Smooth muscle cell (in vitro differentiated cells): ENCODE results near the gene SH3D21. TPM values are rescaled to one million over a fixed set of nuclear protein-coding genes. Genes with fewer than 3 reads are reported as not detected.

Experiments used
- DNase-seq: peaks from one replicate; lab custom pipeline; 2025; ENCODE audit not compliant: unreplicated experiment; lab: John Stamatoyannopoulos, UW
- H2AFZ ChIP-seq: fragments of 200-600 bp; sonication (generic); 2 replicates; pipeline ENCODE4 v1.6.0; 2016; ENCODE audit warnings: antibody characterized with exemption, low read depth, mild to moderate bottlenecking
- H3F3A ChIP-seq: fragments of 200-600 bp; sonication (generic); 2 replicates; pipeline ENCODE4 v1.6.0; 2017; ENCODE audit warnings: antibody characterized with exemption, low read depth
- H3K27ac ChIP-seq: fragments of 200-600 bp; sonication (generic); 2 replicates; pipeline ENCODE4 v1.5.1; 2016; ENCODE audit warnings: low read depth, mild to moderate bottlenecking
- H3K27me3 ChIP-seq: fragments of 200-600 bp; sonication (generic); 2 replicates; pipeline ENCODE4 v1.6.1; 2016; ENCODE audit warnings: low read depth, mild to moderate bottlenecking
- H3K36me3 ChIP-seq: fragments of 200-600 bp; sonication (generic); 2 replicates; pipeline ENCODE4 v1.5.1; 2016; ENCODE audit warnings: low read depth
- H3K4me1 ChIP-seq: fragments of 200-600 bp; sonication (generic); 2 replicates; pipeline ENCODE4 v1.5.1; 2016; ENCODE audit warnings: low read depth
- H3K4me2 ChIP-seq: fragments of 200-600 bp; sonication (generic); 2 replicates; pipeline ENCODE4 v1.6.0; 2016; ENCODE audit warnings: mild to moderate bottlenecking
- H3K4me3 ChIP-seq: fragments of 200-600 bp; sonication (generic); 2 replicates; pipeline ENCODE4 v1.5.1; 2016; ENCODE audit warnings: mild to moderate bottlenecking
- H3K79me2 ChIP-seq: fragments of 200-600 bp; sonication (generic); 2 replicates; pipeline ENCODE4 v1.6.0; 2016; ENCODE audit warnings: low read depth, mild to moderate bottlenecking
- H3K9ac ChIP-seq: fragments of 200-600 bp; sonication (generic); 2 replicates; pipeline ENCODE4 v1.6.0; 2016; ENCODE audit warnings: low read depth
- H3K9me3 ChIP-seq: fragments of 200-600 bp; sonication (generic); replicated peaks from 2 replicates; pipeline ENCODE4 v1.5.1; 2016; ENCODE audit warnings: low read depth
- H4K20me1 ChIP-seq: fragments of 200-600 bp; sonication (generic); 2 replicates; pipeline ENCODE4 v1.6.0; 2016; ENCODE audit warnings: low read depth
- CTCF ChIP-seq: fragments of 200-600 bp; sonication (generic); IDR thresholded peaks from 2 replicates; pipeline ENCODE4 v1.5.1; 2017; ENCODE audit warnings: borderline replicate concordance, mild to moderate bottlenecking, antibody characterized with exemption; ENCODE audit not compliant: insufficient read depth, poor library complexity, severe bottlenecking
- WGBS: methylation state at CpG from one replicate; pipeline ENCODE4 v1.1.7; 2016; ENCODE audit warnings: low lambda C conversion rate; 5-methylcytosine and 5-hydroxymethylcytosine counted together
- polyA plus RNA-seq: library from polyadenylated mRNA; unstranded; fragments of >200 nt; fragmentation: Nextera tagmentation; extraction: Ambion mirVana; gene quantifications from 2 replicates; pipeline ENCODE4 v1.2.1, GENCODE V29; 2016
- total RNA-seq: library from RNA; depleted of rRNA; stranded (reverse); fragments of >200 nt; gene quantifications from 2 replicates; pipeline ENCODE4 v1.2.3, GENCODE V29; 2014

SH3D21 gene
- total and polyA plus RNA-seq, 2 experiments from 2014 or later, result 6.9 to 12.0 TPM

GRCh38 chr1:36366091-36366661 is 60.0 kb downstream of the SH3D21 start:
- Histone ChIP-seq H3K9me3 (no peaks in the 10 kb centered on the region), H3K27ac (peak overlapping the region; percentile 96), H3F3A (peaks cover 18% of the 10 kb centered on the region), H4K20me1 (peaks cover 18% of the 10 kb centered on the region), H3K4me1 (peaks cover 14% of the 10 kb centered on the region), H3K4me2 (peak overlapping the region; percentile 73), H2AFZ (no peak overlapping the region), H3K36me3 (no peaks in the 10 kb centered on the region), H3K79me2 (peaks cover 63% of the 10 kb centered on the region), H3K4me3 (no peak overlapping the region), H3K27me3 (no peaks in the 10 kb centered on the region), H3K9ac (peak overlapping the region; percentile 74)
- TF ChIP-seq CTCF, result no peak
- DNase-seq, result peak; percentile 58
- WGBS, result 33% methylated on average over 18 of the region's 18 CpGs

DNA sequence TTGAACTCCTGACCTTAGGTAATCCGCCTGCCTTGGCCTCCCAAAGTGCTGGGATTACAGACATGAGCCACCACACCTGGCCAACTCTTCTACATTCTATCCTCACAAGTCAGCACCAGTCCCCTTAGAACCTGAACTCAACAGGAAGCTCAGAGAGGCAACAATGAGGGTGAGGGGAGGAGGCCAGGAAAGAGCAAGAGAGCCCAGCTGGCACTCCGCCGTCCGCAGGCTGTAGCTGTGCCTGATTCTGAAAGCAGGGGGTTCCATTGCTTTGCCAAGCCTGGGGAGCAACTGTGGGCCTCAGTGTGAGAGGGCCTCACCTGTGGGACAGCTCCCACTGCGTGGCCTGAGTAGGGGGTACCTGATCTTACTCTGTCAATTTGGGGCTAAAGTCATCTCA is 60.9 kb downstream of the SH3D21 start:
- no peaks in the 10 kb centered on the region for H3K27me3 ChIP-seq

DNA sequence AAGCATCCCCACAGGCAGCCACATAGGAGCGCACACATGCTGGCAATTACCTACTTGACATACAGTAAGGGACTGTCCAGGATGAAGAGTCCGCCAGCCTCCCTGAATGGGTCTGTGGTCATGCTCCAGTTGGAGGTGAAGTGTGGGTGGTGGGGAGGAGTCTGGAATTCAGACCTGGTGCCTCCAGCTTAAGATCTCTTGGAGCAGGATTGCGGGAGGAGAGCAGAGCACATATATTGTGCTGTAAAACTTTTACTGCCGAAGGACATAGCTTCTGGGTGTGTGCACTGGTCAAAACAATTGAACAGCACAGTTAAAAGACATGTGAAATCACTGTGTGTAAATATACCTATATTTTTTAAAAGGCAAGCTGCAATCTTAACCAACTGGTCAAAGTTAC is 61.6 kb downstream of the SH3D21 start:
- Histone ChIP-seq H3F3A (peaks cover 28% of the 10 kb centered on the region), H3K27ac (peak overlapping the region; percentile 96), H3K36me3 (no peaks in the 10 kb centered on the region), H4K20me1 (peaks cover 16% of the 10 kb centered on the region), H3K79me2 (peaks cover 58% of the 10 kb centered on the region), H3K4me1 (peaks cover 19% of the 10 kb centered on the region), H3K9me3 (no peaks in the 10 kb centered on the region), H3K4me2 (peak overlapping the region; percentile 43), H2AFZ (no peak overlapping the region), H3K4me3 (no peak overlapping the region), H3K27me3 (no peaks in the 10 kb centered on the region), H3K9ac (no peak overlapping the region)
- no peak for TF ChIP-seq CTCF
- 41% methylated on average over 4 of the region's 4 CpGs for WGBS
- DNase-seq, result no peak

More for the DNA sequence above, 60.9 kb downstream of the SH3D21 start:
- no peak overlapping the region for H3K4me3 ChIP-seq
- no peak overlapping the region for H3K4me2 ChIP-seq
- no peak overlapping the region for H2AFZ ChIP-seq
- DNase-seq, result no peak
- H3K79me2 ChIP-seq, result peaks cover 64% of the 10 kb centered on the region
- H3K4me1 ChIP-seq, result peaks cover 14% of the 10 kb centered on the region
- H4K20me1 ChIP-seq, result peaks cover 16% of the 10 kb centered on the region
- TF ChIP-seq CTCF, result no peak
- peaks cover 23% of the 10 kb centered on the region for H3F3A ChIP-seq
- H3K36me3 ChIP-seq, result no peaks in the 10 kb centered on the region
- H3K9me3 ChIP-seq, result no peaks in the 10 kb centered on the region
- H3K9ac ChIP-seq, result no peak overlapping the region
- peak overlapping the region; percentile 96 for H3K27ac ChIP-seq
- WGBS, result over 99% methylated on average over 5 of the region's 5 CpGs

DNA sequence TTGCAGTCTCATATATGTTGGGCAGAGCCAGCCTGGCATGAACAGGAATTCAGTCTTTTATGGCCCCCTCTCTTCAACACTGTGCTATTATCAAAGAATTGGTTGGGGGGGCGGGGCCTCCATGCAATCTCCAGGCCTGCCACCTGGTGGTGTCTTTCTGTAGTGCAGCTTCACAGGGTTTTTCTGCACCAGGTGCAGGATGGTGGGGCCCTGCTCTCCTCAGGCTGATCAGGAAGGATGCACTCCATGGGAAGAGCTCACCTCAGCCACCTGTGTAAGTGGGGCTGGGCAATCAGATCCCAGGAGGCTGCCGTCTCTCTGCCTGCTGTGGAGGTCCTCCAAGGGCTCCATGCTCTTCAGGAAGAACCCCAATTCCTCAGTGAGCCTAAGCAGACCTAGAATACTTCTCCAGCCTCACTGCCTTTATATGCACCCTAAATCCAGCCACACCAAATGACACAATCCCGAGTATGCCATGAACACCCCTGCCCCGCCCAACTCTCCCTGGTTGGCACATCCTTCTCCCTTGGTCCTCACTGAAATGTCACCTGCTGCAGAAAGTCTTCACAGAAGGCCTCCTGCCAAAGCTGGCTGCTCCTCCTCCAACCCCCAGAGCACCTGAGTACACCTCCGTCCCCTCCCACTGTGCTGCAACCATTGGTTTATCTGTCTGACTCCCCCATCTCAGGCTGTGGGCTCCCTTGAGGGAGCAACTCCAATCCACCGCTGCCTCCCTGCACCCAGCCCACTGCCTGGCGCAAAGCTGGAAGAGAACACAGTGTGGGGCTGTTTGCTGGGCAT is 63.1 kb downstream of the SH3D21 start:
- no peak overlapping the region for H3K27ac ChIP-seq
- no peak overlapping the region for H2AFZ ChIP-seq
- no peak overlapping the region for H3K4me3 ChIP-seq
- peaks cover 32% of the 10 kb centered on the region for H3K4me1 ChIP-seq
- peaks cover 16% of the 10 kb centered on the region for H4K20me1 ChIP-seq
- WGBS, result 68% methylated on average over 7 of the region's 7 CpGs
- H3K9me3 ChIP-seq, result no peaks in the 10 kb centered on the region
- peaks cover 47% of the 10 kb centered on the region for H3K79me2 ChIP-seq
- peaks cover 38% of the 10 kb centered on the region for H3F3A ChIP-seq
- DNase-seq, result peak; percentile 45
- peak; percentile 84 for TF ChIP-seq CTCF
- no peak overlapping the region for H3K9ac ChIP-seq
- H3K36me3 ChIP-seq, result no peaks in the 10 kb centered on the region
- H3K27me3 ChIP-seq, result no peaks in the 10 kb centered on the region
- no peak overlapping the region for H3K4me2 ChIP-seq
